ENCODE results near the gene MYL9. TPM values are rescaled to one million over a fixed set of nuclear protein-coding genes. Genes with fewer than 3 reads are reported as not detected.
"Not testable (repeated sequence)": the region's sequence is repeated elsewhere in the genome, so short reads cannot be mapped to it uniquely, and the experiment has no call there.

MYL9 gene
- total RNA-seq, 1 donor from 2014 or later = 0.78 TPM

DNA sequence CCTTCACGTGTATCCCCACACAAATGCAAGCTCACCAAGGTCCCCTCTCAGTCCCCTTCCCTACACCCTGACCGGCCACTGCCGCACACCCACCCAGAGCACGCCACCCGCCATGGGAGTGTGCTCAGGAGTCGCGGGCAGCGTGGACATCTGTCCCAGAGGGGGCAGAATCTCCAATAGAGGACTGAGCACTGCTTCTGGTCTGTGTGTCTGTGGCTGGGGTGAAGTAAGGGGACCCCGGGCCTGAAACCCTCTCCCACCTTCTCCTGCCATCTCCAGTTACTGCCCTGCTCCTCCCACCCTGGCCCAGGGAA, 8.3 kb downstream of the MYL9 start:
- DNase-seq = no peak

DNA sequence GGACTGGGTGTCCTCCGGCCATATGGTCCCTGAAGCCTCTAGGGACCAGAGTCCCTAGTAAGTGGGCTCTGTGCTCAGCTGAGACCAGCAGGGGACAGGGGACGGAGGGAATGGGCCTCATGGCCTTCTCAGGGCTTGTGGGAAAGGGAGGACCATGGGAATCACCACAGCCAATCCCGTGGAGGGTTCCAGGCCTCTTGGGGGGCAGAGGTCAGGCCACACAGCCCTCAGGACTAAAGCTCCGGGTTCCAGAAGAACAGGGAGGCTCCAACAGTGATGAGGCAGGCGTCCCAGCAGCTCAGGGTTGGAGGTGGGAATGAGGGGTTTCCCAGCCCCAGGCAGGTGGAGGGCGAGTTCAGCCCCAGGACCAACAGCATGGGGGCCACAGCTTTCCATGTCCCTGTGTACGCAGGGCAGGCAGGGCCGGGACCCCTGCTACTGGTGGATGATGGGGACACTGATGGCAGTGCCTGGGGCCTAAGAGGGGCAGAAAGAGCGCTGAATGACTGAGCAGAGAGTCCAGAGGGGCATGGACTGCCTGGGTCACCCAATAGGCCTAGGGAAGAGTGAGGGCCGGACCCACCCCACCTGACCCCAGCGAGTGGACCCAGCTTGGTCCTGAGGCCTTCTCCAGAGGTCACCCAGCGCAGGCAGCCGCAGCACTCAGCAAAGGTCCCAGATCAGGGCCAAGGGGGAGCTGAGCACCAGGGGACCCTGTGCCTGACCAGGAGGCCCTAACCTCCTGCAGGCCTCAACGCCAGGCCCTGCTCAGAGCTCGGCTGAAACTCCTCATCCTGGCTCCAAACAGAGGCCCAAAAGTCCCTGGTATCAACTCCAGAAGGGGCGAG, 8.8 kb downstream of the MYL9 start:
- no peak for DNase-seq

DNA sequence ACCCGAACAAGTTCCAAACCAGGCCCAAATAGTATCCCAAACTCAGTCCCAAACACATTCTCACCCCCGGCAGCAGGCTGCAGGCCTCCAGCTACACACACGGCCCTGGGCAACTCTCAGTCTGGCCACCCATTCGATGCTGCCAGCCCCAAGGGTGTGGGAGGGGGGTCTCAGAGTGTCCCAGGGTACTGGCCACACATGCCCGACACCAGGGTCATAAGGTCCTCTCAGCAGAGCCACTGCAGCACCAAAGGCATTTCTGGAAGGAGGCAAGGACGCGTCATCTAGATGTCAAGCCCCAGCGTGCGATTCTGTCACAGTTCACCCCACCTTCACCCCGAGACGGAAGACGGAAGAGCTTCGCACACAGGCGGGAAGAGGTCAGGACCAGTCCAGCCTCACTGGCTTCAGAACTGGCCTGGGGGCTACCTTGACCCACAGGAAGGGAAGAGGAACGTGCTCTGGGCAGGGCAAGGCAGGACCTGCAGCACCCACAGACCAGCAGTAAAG, 9.5 kb downstream of the MYL9 start:
- DNase-seq = no peak

DNA sequence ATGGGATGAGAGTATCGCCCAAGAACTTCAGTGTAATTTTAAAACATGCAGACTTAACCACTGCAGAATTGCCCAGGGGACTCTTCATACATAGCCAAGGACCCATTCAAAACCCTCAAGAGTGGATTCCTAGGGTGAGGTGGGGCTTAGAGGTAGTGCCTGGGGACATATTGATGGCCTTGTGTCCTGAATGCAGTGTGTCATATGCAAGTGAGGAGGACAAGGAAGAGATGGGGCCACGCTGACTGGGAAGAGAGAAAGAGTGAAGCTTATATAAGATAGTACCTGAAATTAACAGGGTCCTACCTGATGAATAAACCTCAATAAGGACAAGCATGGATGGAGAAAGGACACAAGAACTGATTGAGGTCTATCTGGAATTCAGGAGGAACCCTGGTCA, 13.9 kb downstream of the MYL9 start:
- DNase-seq = no peak

DNA sequence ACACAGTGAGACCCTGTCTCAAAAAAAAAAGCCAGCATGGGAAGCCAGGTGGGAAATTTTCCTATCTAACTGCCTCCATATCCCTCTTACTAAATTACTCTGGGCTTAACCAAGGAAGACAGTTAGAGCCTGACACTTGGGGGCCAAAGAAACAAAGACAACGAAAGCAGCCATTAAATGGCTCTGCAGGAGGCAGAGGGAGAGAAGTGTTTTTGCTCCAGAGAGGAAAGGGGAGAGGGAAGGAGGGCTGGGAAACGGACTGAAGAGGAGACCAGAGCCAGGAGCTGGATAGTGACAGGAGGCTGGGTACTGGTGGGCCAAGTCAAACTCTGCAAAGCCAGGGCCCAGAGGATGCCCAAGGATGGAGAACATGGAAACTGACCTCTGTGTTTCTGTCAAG, 21.4 kb downstream of the MYL9 start:
- DNase-seq = no peak

- no peak for DNase-seq
Measured at GRCh38 chr20:36563374-36563773, 22.1 kb downstream of the MYL9 start.

GRCh38 chr20:36564078-36564725, 22.9 kb downstream of the MYL9 start:
- DNase-seq = not testable (repeated sequence)

DNA sequence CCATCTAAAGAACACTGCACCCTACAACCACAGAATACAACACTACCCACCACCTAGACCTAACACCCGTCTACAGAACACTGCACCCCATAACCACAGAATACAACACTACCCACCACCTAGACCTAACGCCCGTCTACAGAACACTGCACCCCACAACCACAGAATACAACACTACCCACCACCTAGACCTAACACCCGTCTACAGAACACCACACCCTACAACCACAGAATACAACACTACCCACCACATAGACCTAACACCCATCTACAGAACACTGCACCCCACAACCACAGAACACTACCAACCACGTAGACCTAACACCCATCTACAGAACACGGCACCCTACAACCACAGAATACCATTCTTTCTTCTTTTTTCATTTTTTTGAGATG, 23.4 kb downstream of the MYL9 start:
- DNase-seq = not testable (repeated sequence)

DNA sequence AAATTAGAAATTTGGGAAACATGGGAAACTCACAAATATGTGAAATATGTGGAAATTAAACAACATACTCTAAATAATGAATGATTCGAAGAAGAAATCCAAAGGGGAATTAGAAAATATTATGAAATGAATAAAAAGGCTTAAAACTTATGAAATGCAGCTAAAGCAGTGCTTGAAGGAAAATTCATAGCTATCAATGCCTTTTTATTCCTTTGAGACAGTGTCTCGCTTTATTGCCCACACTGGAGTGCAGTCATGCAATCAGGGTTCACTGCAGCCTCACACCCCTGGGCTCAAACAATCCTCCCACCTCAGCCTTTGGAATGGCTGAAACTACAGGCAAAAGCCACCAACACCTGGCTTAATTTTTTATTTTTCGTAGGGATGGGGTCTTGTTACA, 24.2 kb downstream of the MYL9 start:
- no peak for DNase-seq

- DNase-seq = no peak
Measured at GRCh38 chr20:36569847-36570429, 28.6 kb downstream of the MYL9 start.

DNA sequence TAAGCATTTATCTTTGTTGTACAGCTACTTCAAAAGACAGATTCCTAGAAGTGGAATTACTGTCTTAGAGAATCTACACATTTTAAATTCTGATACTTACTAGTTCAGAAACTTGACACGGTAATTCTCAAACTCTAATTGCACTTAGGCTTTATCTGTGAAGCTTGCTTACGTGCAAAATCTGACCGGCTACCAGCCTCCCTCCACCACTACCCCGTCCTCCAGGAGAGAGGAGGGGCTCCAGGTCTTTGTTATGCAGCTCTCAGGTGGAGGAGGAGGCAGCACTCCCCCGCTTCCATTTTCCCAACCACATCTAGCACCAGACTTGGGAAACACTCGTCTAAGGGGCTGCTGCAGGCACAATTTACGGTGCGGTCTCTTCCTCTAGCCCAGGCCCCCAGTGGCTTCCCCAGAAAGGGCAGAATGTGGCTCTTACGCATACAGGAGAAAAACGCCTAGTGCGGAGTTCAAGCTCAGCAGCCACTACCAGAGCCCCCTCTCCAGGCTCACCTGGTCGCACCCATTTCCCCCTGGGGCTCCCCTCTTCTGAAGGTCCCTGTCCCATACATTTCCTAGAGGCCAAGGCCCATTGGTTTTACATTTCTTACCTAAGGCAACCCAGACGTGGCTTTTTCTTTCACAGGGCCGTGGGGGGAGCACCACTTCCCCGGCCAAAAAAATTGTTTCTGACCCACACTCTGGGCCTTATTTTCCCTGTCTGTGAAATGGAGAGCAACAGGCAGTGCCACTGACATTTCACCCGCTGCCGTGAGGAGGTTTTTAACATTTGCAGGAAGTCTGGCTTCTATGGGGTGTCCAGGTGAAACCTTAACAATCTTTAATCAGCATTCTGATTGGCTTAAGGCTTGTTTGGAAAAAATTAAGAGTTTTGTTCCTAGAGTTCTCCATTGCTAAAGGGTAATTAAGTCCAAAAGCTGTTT, 30.5 kb downstream of the MYL9 start:
- DNase-seq = no peak

- no peak for DNase-seq
Measured at GRCh38 chr20:36572701-36573102, 31.4 kb downstream of the MYL9 start.

DNA sequence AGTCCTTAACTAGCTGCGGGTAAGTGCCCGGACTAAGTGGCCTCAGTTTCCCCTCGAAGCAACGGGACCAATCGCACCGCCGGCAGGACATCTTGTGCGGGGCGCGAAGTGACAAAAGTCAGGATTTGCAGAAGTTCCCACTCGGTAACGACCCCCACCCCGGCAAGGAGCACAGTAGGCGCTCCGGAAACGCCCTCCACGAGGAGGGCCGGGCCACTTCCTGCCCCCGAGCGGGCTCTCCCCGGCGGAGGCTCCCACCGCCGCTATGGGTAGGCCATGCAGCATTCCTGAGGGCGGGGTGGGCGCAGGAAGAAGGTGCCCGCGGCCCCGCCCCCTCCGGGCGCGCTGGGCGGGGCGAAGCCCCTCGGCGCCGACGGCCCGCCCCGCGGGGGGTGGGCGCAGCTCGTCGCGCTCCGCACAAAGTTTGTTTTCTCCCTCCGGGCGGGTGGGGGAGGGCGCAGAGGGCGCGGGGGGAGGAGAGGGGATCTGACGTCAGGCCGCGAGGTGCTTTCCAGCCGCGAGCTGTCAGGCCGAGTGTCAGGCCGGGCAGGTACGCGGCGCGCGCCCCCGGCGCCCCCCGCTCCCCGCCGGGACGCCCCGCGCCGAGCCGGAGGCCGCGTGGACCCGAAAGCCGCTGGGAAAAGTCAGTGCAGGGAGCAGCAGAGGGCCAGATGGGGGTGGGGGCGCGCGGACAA, 31.9 kb downstream of the MYL9 start, which contains the start of gene TGIF2:
Gene TGIF2 (plus strand): TSS at position 495 of the 695 bp plus-strand sequence. CDS start 5,178 bp downstream, outside the sequence.
- no peak for DNase-seq

- no peak for DNase-seq
Measured at GRCh38 chr20:36573798-36574365, 32.6 kb downstream of the MYL9 start.

DNA sequence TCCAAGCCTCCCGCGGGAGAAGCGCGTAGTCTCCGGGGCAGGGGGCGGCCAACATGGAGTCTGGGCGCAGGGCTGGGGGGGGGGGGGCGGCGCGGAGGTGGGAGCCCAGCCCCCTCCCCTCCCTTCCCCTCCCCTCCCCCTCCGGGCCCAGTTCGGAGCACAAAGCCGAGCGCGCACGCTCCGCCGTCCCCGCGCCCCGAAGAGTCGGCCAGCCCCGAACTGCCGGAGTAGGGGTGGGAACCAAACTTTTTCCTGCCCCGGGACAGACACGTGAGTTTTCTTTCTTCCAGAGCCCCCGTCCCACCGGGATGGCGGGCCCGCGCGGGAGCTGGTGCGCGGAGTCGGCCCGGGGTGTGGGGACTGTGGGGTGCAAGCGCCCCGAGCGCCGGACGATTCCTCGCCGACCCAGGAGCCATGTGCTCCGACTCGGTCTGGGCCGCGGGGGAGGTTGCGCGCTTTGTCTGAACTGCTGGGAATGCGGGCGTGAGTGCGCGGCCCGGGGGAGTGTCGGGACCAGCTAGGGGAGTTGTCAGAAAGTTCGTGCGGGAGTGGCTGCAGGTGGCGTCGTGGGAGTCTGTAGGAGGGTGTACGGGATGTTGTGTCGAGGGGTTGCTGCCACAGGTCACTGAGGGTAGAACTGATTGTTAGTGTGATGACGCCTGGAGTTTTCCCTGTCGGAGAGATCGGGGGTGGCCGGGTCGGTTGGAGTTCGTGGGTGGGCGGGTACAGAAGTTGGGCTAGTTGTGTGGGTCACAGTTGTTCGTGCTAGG, 33.2 kb downstream of the MYL9 start:
- no peak for DNase-seq

- no peak for DNase-seq
Measured at GRCh38 chr20:36576081-36576445, 34.7 kb downstream of the MYL9 start.

DNA sequence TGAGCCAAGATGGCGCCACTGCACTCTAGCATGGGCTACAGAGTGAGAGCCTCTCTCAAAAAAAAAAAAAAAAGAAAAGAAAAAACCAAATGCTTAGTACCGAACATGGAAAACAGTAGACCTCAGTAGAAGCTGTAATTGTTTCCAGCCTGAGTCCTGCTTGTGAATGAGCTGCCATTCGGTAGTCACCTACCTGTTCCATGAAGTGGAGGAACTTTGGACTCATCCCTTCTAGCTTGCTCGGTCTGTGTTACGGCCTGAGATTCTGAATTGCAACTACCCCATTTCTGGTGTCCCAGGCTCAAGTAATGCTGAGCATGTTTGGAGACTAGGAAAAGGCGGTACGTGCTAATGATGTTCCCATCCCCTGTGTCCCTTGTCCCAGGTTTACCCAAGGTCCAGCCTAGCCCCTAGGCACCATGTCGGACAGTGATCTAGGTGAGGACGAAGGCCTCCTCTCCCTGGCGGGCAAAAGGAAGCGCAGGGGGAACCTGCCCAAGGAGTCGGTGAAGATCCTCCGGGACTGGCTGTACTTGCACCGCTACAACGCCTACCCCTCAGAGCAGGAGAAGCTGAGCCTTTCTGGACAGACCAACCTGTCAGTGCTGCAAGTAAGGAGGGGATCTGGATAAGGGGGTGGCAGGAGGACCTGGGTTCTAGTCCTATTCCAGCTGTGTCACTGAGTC, 37.2 kb downstream of the MYL9 start:
- DNase-seq = no peak

DNA sequence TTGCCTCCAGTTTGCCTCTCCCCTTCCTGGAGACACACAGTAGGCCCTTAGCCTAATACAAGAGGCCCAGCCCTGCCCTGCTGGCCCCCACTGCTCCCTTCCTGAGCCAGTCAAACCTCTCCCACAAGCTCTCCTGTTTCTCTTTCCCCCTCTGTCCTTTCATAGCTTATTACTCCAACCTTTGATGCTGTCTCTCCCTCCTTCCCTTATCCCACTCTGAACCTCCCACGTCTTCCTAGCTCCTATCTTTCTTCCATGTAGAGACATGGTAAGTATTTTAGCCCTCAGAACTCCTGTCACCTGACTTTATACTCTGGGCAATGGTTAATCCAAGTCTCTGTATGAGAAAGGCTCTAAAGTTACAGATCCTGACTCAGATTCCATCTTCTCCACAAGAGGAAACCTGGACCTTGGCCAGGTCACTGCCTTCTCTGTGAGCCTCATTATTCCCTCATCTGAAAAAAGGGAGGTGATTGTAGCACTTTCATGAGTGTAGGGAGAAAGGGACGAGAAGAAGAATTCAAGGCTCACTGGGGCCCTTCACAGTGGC, 38.8 kb downstream of the MYL9 start:
- no peak for DNase-seq

- no peak for DNase-seq
Measured at GRCh38 chr20:36582322-36582721, 41.0 kb downstream of the MYL9 start.

- DNase-seq = no peak
Measured at GRCh38 chr20:36582821-36583220, 41.5 kb downstream of the MYL9 start.

All from occipital lobe (tissue), 2 donors.